Measurements from ENCODE around the gene KCNQ1OT1.
A peak's percentile ranks its signal among the peaks of the same experiment; 100 is the strongest.

Gene KCNQ1OT1

DNA sequence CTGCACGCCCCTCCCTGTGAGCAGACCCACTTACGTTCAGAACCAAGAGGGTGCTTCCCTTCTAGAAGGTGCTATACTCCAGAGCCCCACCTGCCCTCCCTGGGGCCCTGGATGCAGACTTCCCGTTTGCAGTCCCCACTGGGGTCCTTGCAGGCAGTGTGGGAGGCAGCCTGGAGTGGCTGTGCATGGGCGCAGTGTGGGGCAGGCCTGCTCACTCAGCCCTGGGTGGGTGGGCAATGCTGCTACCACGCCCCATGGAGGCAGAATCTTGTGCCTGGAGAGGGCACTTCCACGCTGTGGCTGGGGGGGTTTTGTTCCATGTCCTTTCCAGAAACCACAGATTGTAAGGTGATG lies 116.2 kb downstream of the KCNQ1OT1 start:
- H3K4me3 ChIP-seq = no peak overlapping the region
- TF ChIP-seq, protein P1, sequence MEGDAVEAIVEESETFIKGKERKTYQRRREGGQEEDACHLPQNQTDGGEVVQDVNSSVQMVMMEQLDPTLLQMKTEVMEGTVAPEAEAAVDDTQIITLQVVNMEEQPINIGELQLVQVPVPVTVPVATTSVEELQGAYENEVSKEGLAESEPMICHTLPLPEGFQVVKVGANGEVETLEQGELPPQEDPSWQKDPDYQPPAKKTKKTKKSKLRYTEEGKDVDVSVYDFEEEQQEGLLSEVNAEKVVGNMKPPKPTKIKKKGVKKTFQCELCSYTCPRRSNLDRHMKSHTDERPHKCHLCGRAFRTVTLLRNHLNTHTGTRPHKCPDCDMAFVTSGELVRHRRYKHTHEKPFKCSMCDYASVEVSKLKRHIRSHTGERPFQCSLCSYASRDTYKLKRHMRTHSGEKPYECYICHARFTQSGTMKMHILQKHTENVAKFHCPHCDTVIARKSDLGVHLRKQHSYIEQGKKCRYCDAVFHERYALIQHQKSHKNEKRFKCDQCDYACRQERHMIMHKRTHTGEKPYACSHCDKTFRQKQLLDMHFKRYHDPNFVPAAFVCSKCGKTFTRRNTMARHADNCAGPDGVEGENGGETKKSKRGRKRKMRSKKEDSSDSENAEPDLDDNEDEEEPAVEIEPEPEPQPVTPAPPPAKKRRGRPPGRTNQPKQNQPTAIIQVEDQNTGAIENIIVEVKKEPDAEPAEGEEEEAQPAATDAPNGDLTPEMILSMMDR (IDR thresholded peaks at IDR 0.05) = no peak
- no peaks in the 10 kb centered on the region for H3K9me3 ChIP-seq
- no peaks in the 10 kb centered on the region for H3K36me3 ChIP-seq
- peak; percentile 10 to 48 for DNase-seq
- intact Hi-C loops (cut with DNase I; ENCODE audit: low total_unique reads) = no loop called here
- H3K27me3 ChIP-seq = no peaks in the 10 kb centered on the region
- H3K27ac ChIP-seq = no peak overlapping the region
- peaks cover 0 to 6% (median 0%) of the 10 kb centered on the region in 4 donors for H3K4me1 ChIP-seq

DNA sequence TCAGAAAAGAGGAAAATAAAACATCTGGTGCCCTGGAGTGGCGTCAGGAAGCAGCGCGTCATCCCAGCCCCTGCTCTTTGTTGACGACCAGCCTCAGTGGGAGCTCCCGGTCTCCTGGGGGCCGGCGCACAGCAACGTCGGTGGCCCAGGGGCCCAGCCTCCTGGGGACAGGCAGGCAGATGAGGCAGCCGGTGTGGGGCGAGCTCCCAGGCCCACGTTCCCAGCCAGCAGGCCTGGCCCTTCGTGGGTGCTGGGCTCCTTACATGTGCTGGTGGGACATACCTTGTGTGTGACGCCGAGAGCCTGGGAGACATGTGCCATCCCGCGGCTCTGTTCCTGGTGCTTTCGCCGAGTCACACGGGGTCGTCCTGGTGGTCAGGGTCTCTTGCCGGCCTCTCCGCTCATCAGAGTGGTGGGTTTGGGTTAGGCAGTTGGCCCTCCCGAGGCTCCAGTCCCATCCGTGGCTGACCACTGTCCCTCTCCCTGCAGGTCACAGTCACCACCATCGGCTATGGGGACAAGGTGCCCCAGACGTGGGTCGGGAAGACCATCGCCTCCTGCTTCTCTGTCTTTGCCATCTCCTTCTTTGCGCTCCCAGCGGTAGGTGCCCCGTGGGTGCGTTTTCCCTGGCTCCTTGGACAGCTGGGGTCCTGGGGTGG lies 116.7 kb downstream of the KCNQ1OT1 start:
- peak; percentile 14 to 62 for DNase-seq
- intact Hi-C loops (cut with DNase I; ENCODE audit: low total_unique reads) = no loop called here
- no peak overlapping the region for H3K4me3 ChIP-seq
- no peak overlapping the region for H3K27ac ChIP-seq
- peaks cover 0 to 6% (median 0%) of the 10 kb centered on the region in 4 donors for H3K4me1 ChIP-seq
- no peaks in the 10 kb centered on the region for H3K27me3 ChIP-seq
- H3K9me3 ChIP-seq = no peaks in the 10 kb centered on the region
- TF ChIP-seq, protein P1 (IDR thresholded peaks at IDR 0.05) = no peak
- H3K36me3 ChIP-seq = no peaks in the 10 kb centered on the region

DNA sequence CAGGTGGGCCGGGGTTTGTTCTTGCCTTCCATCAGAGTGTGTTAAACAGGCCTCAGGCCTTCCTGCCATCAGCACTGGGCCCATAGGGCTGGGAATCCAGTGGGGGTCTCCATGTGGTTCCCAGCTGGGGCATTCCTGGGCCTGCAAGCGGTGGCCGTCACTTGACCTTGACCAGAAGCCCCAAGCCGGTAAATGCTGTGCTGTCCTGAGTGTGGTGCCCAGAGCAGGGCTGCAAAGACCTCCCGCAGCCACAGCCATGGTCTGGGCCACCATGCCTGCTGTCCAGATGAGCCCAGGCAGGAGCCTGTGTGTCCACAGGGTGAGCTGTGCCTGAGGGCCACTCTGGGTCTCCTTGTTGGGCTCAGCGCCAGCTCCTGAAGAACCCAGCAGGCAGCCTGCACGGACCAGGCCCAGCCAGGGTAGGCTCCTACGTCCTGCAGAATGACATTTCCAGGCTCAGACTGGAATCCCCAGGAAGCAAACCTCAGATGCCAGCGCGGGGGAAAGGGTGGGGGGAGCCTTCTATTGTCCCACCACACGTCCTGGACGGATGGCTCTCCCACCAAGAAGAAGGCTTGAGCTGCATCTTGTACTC lies 117.3 kb downstream of the KCNQ1OT1 start:
- Histone ChIP-seq H3K36me3 (no peaks in the 10 kb centered on the region), H3K4me3 (no peak overlapping the region), H3K4me1 (peaks cover 0 to 6% (median 0%) of the 10 kb centered on the region in 4 donors), H3K27me3 (no peaks in the 10 kb centered on the region), H3K9me3 (no peaks in the 10 kb centered on the region), H3K27ac (no peak overlapping the region)
- DNase-seq = peak in 1 of 2 donors; percentile 12
- intact Hi-C loops (cut with DNase I; ENCODE audit: low total_unique reads) = no loop called here
- TF ChIP-seq, protein P1 (IDR thresholded peaks at IDR 0.05) = no peak

DNA sequence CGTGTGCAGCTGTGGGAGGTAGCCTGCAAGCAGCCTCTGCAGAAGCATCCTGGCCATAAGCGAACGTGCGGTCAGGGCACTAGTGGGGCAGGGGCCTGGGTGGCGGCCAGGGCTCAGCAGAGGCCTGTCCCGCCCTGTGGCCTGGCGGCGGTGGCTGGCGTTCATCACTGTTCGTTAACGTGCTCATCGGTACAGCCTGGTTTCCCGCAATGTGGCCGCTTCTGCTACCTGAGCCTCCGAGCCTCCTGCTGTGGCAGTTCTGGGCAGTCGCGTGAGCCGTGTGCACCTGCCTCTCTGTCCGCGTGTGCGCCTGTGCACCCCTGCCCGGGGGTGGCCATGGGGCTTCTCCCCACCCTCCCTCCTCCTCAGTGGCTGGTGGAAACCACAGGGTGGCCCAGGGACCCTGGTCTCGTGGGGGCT lies 117.9 kb downstream of the KCNQ1OT1 start:
- Histone ChIP-seq H3K9me3 (no peaks in the 10 kb centered on the region), H3K27ac (no peak overlapping the region), H3K4me3 (no peak overlapping the region), H3K36me3 (no peaks in the 10 kb centered on the region), H3K4me1 (peaks cover 0 to 6% (median 0%) of the 10 kb centered on the region in 4 donors), H3K27me3 (no peaks in the 10 kb centered on the region)
- DNase-seq = peak; percentile 9 to 48
- TF ChIP-seq, protein P1 (IDR thresholded peaks at IDR 0.05) = no peak
- intact Hi-C loops (cut with DNase I; ENCODE audit: low total_unique reads) = no loop called here

DNA sequence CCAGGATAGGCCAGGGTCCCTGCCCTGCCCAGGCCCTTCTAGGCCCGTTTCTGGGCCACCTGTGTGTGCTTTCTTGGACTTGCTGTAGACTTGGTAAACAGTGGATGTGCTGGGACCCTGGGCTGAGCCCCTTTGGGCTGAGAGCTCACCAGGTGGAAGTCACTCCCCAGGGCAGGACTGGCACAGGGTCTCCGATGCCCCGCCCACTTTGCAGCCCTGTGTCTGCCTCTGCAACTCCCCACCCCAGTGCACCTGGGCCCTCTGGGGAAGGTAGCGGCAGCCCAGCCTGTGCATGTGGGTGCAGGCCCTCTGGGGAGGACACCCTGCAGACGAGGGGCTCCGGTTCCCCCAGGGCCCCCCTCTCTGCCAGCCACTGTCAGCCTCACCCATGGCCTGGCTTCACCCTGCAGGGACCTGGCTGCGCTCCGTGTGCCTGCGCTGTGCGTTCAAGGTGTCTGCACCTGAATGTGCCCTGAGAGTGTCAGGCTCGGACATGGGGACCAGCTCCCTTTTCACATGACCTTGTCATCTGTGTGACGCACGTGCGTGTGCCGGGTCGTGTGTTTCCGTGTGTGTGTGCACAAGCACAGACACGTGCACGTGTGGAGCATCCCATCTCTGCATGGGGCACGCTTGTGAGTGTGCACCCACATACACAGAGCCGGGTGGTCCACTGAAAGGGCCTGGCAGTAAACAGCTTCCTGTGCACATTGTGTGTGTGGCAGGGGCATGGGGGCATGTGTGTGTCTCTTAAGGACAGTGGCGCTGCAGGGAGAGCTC lies 118.5 kb downstream of the KCNQ1OT1 start:
- DNase-seq = peak; percentile 17 to 56
- no peaks in the 10 kb centered on the region for H3K36me3 ChIP-seq
- no peaks in the 10 kb centered on the region for H3K27me3 ChIP-seq
- peaks cover 0 to 6% (median 0%) of the 10 kb centered on the region in 4 donors for H3K4me1 ChIP-seq
- no peak overlapping the region for H3K4me3 ChIP-seq
- TF ChIP-seq, protein P1 (IDR thresholded peaks at IDR 0.05) = no peak
- intact Hi-C loops (cut with DNase I; ENCODE audit: low total_unique reads) = no loop called here
- H3K27ac ChIP-seq = no peak overlapping the region
- no peaks in the 10 kb centered on the region for H3K9me3 ChIP-seq
